Calu3 (cell line): Measurements from ENCODE around the gene ISYNA1. TPM values are rescaled to one million over a fixed set of nuclear protein-coding genes. Genes with fewer than 3 reads are reported as not detected.
A peak's percentile ranks its signal among the peaks of the same experiment; 100 is the strongest.

ENCODE experiments used
- BruUV-seq: library from RNA; stranded (reverse); fragments of 400-500 nt; replicated peaks from 2 replicates; lab custom pipeline; 2021; lab: Mats Ljungman, UMichigan
- CTCF ChIA-PET: fragments of 300-600 bp; sonication (Branson Sonifier 250); formaldehyde crosslinking; loops from one replicate; lab custom pipeline; 2022; ENCODE audit warnings: antibody characterized with exemption; lab: Charles Lee
- DNase-seq: peaks from one replicate; pipeline ENCODE4 v3.0.0; 2022
- H3K27ac Mint-ChIP-seq: one replicate; pipeline ENCODE4 v1.8.0; 2022; ENCODE audit warnings: mixed read lengths; ENCODE audit not compliant: unreplicated experiment
- H3K27me3 Mint-ChIP-seq: one replicate; pipeline ENCODE4 v1.8.0; 2022; ENCODE audit warnings: mixed read lengths; ENCODE audit not compliant: unreplicated experiment
- H3K36me3 Mint-ChIP-seq: one replicate; pipeline ENCODE4 v1.8.0; 2022; ENCODE audit warnings: mild to moderate bottlenecking, moderate library complexity, mixed read lengths; ENCODE audit not compliant: insufficient read depth, unreplicated experiment
- H3K4me1 Mint-ChIP-seq: one replicate; pipeline ENCODE4 v1.8.0; 2022; ENCODE audit warnings: mild to moderate bottlenecking, low read depth, mixed read lengths; ENCODE audit not compliant: unreplicated experiment
- H3K4me3 Mint-ChIP-seq: one replicate; pipeline ENCODE4 v1.8.0; 2022; ENCODE audit warnings: mild to moderate bottlenecking, low read depth, moderate library complexity, mixed read lengths; ENCODE audit not compliant: unreplicated experiment
- H3K9me3 Mint-ChIP-seq: one replicate; pipeline ENCODE4 v1.8.0; 2022; ENCODE audit warnings: low read depth, mixed read lengths; ENCODE audit not compliant: unreplicated experiment
- CTCF ChIP-seq: fragments of 200-600 bp; IDR thresholded peaks from one replicate; pipeline ENCODE4 v1.8.0; 2022; ENCODE audit warnings: antibody characterized with exemption; ENCODE audit not compliant: unreplicated experiment
- intact Hi-C: fragments of 100-400 bp; cut with micrococcal nuclease; formaldehyde crosslinking; loops from one replicate; pipeline ENCODE4 v1.10.0; 2022; ENCODE audit not compliant: unreplicated experiment
- total RNA-seq: library from RNA; stranded (reverse); gene quantifications from 2 replicates; pipeline ENCODE4 v1.2.3, GENCODE V29; 2022

The ISYNA1 gene
- total RNA-seq, 1 experiment from 2014 or later: 94.9 TPM

GRCh38 chr19:18481505-18482222 is 43.7 kb upstream of the ISYNA1 start:
- CTCF ChIA-PET: interaction anchor here (0.6 to 0.8 kb wide), 3 partner anchors 11 to 52 kb away, joined by 3 to 4 read pairs (median 3); no protein-coding TSS in a partner anchor
- peaks cover 15% of the 10 kb centered on the region for H3K4me1 Mint-ChIP-seq
- no TSS peak for BruUV-seq
- H3K4me3 Mint-ChIP-seq: no peak overlapping the region
- H3K27me3 Mint-ChIP-seq: no peaks in the 10 kb centered on the region
- TF ChIP-seq CTCF: no peak
- peaks cover 9% of the 10 kb centered on the region for H3K36me3 Mint-ChIP-seq
- no peaks in the 10 kb centered on the region for H3K9me3 Mint-ChIP-seq
- no peak overlapping the region for H3K27ac Mint-ChIP-seq
- intact Hi-C loops: no loop called here
- DNase-seq: no peak

GRCh38 chr19:18480006-18480691 is 42.2 kb upstream of the ISYNA1 start:
- no peak overlapping the region for H3K27ac Mint-ChIP-seq
- CTCF ChIA-PET: interaction anchor here (0.9 kb wide), 1 partner anchor 12 kb away, joined by 3 read pairs; no protein-coding TSS in a partner anchor
- peaks cover 14% of the 10 kb centered on the region for H3K36me3 Mint-ChIP-seq
- no peak overlapping the region for H3K4me3 Mint-ChIP-seq
- TF ChIP-seq CTCF: no peak
- no peaks in the 10 kb centered on the region for H3K9me3 Mint-ChIP-seq
- peaks cover 18% of the 10 kb centered on the region for H3K4me1 Mint-ChIP-seq
- DNase-seq: no peak
- intact Hi-C loops: no loop called here
- no TSS peak for BruUV-seq
- no peaks in the 10 kb centered on the region for H3K27me3 Mint-ChIP-seq

- DNase-seq: peak; percentile 27
- TF ChIP-seq CTCF: no peak
- CTCF ChIA-PET: interaction anchor here (0.7 kb wide), 1 partner anchor 18 kb away, joined by 3 read pairs; no protein-coding TSS in a partner anchor
- Mint-ChIP-seq H3K4me3 (no peak overlapping the region), H3K27ac (peak overlapping the region; percentile 47), H3K4me1 (peaks cover 19% of the 10 kb centered on the region), H3K27me3 (no peaks in the 10 kb centered on the region), H3K36me3 (peaks cover 11% of the 10 kb centered on the region), H3K9me3 (no peaks in the 10 kb centered on the region)
- no TSS peak for BruUV-seq
- intact Hi-C loops: no loop called here
These were observed 40.8 kb upstream of the ISYNA1 start for GRCh38 chr19:18478545-18479311.

- CTCF ChIA-PET: no interaction called here
- Mint-ChIP-seq H3K27ac (no peak overlapping the region), H3K4me1 (peaks cover 19% of the 10 kb centered on the region), H3K9me3 (no peaks in the 10 kb centered on the region), H3K4me3 (no peak overlapping the region), H3K36me3 (peaks cover 10% of the 10 kb centered on the region), H3K27me3 (no peaks in the 10 kb centered on the region)
- TF ChIP-seq CTCF: no peak
- no peak for DNase-seq
- no TSS peak for BruUV-seq
- intact Hi-C loops: no loop called here
These were observed 40.0 kb upstream of the ISYNA1 start for GRCh38 chr19:18477974-18478373.
